Neural cell (in vitro differentiated cells): ENCODE data around the gene PAX2.

ENCODE experiments used
- TAF1 ChIP-seq: IDR thresholded peaks from 2 replicates; pipeline ENCODE4 v1.6.1; 2012; ENCODE audit warnings: low read depth
- TF ChIP-seq, protein P1 (sequence below): fragments of 450-650 bp; IDR thresholded peaks from 2 replicates; pipeline ENCODE4 v1.5.1; 2014; ENCODE audit warnings: antibody characterized with exemption, mild to moderate bottlenecking, moderate library complexity; ENCODE audit not compliant: poor library complexity, severe bottlenecking

DNA sequence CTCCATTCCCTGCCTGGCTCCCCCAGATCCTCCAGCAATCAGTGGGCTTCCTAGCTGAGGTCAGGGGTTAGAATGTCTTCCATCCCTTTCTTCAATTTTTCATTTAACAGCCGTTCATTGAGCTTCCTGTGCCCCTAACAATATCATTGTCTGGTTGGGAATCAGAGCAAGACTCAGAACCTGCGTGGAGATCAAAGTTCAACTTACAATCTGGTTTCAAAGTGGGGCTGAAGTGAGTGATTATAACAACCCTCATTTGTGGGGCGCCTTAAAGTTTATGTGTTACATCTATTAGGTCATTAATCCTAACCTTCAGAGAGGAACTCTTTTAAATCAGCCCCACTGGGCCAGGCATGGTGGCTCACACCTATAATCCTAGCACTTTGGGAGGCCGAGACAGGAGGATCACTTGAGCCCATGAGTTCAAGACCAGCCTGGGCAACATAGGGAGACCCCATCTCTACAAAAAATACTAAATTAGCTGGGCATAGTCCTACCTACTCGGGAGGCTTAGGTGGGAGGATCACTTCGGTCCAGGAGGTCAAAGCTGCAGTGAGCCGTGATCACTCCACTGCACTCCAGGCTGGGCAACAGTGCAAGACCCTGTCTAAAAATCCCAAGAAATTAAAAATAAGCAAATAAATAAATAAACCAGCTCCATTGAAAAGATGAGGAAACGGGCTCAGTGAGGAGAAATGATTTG lies 122.0 kb downstream of the PAX2 start:
- TF ChIP-seq, protein P1, sequence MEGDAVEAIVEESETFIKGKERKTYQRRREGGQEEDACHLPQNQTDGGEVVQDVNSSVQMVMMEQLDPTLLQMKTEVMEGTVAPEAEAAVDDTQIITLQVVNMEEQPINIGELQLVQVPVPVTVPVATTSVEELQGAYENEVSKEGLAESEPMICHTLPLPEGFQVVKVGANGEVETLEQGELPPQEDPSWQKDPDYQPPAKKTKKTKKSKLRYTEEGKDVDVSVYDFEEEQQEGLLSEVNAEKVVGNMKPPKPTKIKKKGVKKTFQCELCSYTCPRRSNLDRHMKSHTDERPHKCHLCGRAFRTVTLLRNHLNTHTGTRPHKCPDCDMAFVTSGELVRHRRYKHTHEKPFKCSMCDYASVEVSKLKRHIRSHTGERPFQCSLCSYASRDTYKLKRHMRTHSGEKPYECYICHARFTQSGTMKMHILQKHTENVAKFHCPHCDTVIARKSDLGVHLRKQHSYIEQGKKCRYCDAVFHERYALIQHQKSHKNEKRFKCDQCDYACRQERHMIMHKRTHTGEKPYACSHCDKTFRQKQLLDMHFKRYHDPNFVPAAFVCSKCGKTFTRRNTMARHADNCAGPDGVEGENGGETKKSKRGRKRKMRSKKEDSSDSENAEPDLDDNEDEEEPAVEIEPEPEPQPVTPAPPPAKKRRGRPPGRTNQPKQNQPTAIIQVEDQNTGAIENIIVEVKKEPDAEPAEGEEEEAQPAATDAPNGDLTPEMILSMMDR = no peak
- TF ChIP-seq TAF1 = no peak
